ENCODE data around the gene DHX9.
A peak's percentile ranks its signal among the peaks of the same experiment; 100 is the strongest.

Gene DHX9

DNA sequence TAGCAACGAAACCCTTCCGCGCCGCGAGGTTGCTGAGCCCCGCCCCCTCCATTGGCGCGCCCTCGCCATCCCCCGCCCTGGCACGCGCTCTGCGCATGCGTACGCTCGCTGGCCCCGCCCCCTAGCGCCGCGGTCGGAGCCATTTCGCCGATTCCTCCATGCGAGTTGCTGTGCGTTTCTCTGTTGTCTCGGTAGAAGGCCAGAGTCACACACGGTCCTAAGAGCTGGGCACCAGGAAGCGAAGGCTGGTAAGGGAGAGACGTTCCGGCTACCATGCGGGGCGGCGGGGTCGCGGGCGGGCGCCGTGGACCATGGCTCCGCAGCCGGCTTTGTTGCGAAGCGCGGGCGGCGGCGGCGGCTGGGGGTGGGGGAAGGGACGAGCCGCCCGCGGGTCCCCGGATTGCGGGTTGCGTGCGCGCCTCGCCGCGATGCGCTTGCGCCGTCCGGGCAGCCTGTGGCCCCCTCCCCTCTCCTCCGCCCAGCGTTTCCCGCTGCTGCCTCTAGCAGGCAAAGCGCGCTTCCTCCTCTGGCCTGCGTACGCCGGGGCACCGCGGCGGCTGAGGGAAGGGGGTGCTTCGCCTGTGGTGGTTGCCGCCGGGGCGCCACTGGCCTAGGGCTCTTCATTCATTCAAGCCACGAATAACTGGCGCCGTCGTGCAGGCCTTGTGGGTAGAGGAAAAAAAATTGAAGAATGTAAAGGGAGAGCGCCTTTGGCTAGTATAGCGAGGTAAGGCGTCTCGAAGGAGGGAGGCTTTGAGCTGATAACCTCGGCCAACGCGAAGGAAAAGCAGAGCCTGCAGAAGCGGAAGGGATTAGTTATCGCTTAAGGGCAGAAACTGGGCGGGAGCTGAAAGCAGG is at the start of gene DHX9:
Gene DHX9 (plus strand): TSS at position 139 of the 858 bp plus-strand sequence. CDS start 3,220 bp downstream, outside the sequence.
- DNase-seq, result peak; percentile 61

- no peak for DNase-seq
Observed at GRCh38 chr1:182791281-182792179, 47.6 kb upstream of the DHX9 start.

DNA sequence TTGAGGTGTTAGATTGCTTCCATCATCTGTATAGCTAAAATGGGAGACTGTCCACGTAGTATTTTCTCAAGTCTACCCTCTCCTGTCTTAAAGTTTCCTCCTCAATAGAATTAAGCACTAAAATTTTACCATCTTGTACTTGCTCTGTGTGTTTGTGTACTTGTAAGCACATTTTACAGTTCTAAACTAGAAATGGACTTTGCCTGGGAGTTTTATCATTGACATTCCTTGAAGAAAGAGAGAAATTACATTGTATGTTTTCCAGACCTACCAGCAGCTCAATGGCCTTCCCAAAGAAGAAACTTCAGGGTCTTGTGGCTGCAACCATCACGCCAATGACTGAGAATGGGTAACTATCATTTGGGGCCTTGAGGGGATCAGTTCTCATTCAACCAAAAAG is 45.1 kb upstream of the DHX9 start:
- DNase-seq, result no peak

GRCh38 chr1:182794676-182795201 is 44.4 kb upstream of the DHX9 start:
- DNase-seq, result no peak

- no peak for DNase-seq
Observed at GRCh38 chr1:182795563-182796228, 43.5 kb upstream of the DHX9 start.

DNA sequence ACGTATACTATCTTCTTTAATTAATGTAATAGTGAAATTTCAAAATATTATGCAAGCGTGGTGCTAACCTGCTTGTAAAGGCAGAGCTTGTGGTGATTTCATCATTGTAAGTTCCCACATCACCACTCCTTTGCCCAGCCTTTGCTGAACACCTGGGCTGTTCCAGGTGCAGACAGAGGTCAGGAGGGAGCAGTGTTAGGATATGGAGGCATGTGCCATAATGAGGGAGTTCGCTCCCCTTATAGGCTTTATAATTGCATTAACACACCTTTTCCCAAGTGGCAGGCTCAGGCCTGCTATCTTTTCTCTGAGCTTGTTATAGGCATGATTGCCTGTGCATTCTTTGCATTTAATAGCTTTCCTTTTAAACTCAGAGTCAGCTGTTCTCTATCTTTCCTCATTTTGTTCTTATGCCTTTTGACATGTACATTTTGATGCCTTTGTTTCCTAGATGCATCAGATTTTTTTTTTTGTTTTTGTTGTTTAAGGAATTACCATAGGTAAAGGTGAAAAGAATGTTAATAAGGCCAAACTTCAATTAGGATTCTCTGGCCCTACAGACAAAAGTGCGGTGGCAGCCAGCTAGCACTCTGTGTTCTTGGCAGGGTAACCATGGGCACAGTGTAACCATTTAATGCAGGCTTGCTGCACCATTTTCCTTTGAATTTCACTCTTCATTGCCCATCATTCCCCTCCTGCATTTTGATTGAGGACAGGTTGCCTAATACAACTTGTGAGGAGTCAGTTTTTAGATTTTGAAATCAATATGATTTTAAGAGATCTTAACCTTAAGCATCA is 36.9 kb upstream of the DHX9 start:
- DNase-seq, result no peak

GRCh38 chr1:182803846-182804245 is 35.3 kb upstream of the DHX9 start:
- DNase-seq, result no peak

GRCh38 chr1:182806015-182806678 is 33.0 kb upstream of the DHX9 start:
- no peak for DNase-seq

- no peak for DNase-seq
Observed at GRCh38 chr1:182807907-182808306, 31.2 kb upstream of the DHX9 start.

DNA sequence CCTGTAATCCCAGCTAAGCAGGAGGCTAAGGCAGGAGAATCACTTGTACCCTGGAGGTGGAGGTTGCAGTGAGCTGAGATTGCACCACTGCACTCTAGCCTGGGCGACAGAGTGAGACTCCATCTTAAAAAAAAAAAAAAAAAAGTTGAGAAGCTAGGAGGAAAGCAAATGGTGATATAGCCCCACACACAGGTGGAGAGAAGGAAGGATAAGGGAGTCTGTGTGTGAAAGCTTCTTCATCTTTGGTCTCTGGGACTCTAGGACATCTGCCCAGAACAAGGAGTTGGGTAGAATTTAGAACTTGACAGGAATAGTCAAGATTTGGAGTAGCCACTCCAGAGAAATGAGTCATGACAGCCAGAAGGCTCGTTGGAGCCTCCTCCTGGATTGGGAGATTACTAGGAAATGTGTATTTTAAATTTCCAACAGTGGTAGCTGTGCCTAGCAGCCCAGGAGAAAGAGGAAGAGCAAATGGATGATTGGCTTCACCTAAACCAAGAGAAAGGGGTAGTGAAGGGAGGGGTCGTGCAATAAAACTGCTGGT is 29.7 kb upstream of the DHX9 start:
- no peak for DNase-seq

GRCh38 chr1:182811975-182812722 is 27.0 kb upstream of the DHX9 start:
- no peak for DNase-seq

GRCh38 chr1:182816863-182817262 is 22.3 kb upstream of the DHX9 start:
- no peak for DNase-seq

DNA sequence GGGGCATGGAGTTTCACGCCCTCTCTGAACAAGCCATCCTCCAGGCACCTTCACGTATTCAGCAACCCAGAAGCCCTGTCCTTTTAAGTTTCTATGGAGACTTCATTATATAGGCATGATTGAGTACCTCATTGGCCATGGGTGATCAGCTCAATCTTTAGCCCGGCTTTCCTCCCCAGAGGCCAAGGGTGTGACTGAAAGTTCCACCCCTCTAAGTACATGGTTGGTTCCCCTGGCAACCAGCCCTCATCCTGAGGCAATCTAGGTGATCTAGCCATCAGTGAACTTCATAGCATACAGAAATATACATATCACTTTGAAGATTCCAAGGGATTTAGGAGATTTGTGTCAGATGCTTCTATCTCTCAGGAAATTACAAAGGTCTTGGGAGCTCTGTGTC is 21.3 kb upstream of the DHX9 start:
- no peak for DNase-seq

- no peak for DNase-seq
Observed at GRCh38 chr1:182823220-182823619, 15.9 kb upstream of the DHX9 start.

GRCh38 chr1:182826892-182827291 is 12.3 kb upstream of the DHX9 start:
- no peak for DNase-seq

GRCh38 chr1:182829285-182829932 is 9.7 kb upstream of the DHX9 start:
- DNase-seq, result no peak

- DNase-seq, result no peak
Observed at GRCh38 chr1:182833271-182833670, 5.9 kb upstream of the DHX9 start.

- DNase-seq, result no peak
Observed at GRCh38 chr1:182834326-182834725, 4.8 kb upstream of the DHX9 start.

GRCh38 chr1:182835806-182836205 is 3.3 kb upstream of the DHX9 start:
- no peak for DNase-seq

Data from NCI-H1436 treated with DMSO at 0.1 percent for 48 hours (cell line).